Trophoblast cell (in vitro differentiated cells and primary cell): ENCODE measurements around the gene TRAF4.
"Not testable (repeated sequence)": the region's sequence is repeated elsewhere in the genome, so short reads cannot be mapped to it uniquely, and the experiment has no call there.

Source experiments
- DNase-seq, 2 donors: peaks; one replicate each; pipeline ENCODE4 v3.0.0-alpha.2; 2016
- H2AFZ ChIP-seq: 2 replicates; pipeline ENCODE4 v1.6.1; 2013; ENCODE audit warnings: low read length, moderate library complexity, mild to moderate bottlenecking; ENCODE audit not compliant: insufficient read depth, poor library complexity
- H2AK5ac ChIP-seq: 2 replicates; pipeline ENCODE4 v1.6.1; 2013; ENCODE audit warnings: mild to moderate bottlenecking, low read length
- H2BK120ac ChIP-seq: 2 replicates; pipeline ENCODE4 v1.6.1; 2013; ENCODE audit warnings: low read length, mild to moderate bottlenecking, moderate library complexity; ENCODE audit not compliant: insufficient read depth, poor library complexity
- H2BK12ac ChIP-seq: 2 replicates; pipeline ENCODE4 v1.6.1; 2013; ENCODE audit warnings: mild to moderate bottlenecking, low read length, moderate library complexity
- H2BK5ac ChIP-seq: 2 replicates; pipeline ENCODE4 v1.6.1; 2013; ENCODE audit warnings: low read length, low read depth, moderate library complexity, mild to moderate bottlenecking; ENCODE audit not compliant: poor library complexity
- H3K14ac ChIP-seq: 2 replicates; pipeline ENCODE4 v1.6.1; 2013; ENCODE audit warnings: mild to moderate bottlenecking, low read length
- H3K18ac ChIP-seq: 2 replicates; pipeline ENCODE4 v1.6.1; 2013; ENCODE audit warnings: mild to moderate bottlenecking, low read length
- H3K23ac ChIP-seq: 2 replicates; pipeline ENCODE4 v1.6.1; 2013; ENCODE audit warnings: low read length
- H3K27ac ChIP-seq: 2 replicates; pipeline ENCODE4 v1.5.1; 2013; ENCODE audit warnings: low read depth, mild to moderate bottlenecking, inconsistent platforms, low read length, moderate library complexity
- H3K27me3 ChIP-seq: 2 replicates; pipeline ENCODE4 v1.6.1; 2013; ENCODE audit warnings: inconsistent platforms, mild to moderate bottlenecking, low read length, moderate library complexity; ENCODE audit not compliant: insufficient read depth
- H3K36me3 ChIP-seq, 2 experiments: 1 replicate in 1 of 2; 2 replicates in 1 of 2; pipeline ENCODE4 v1.6.1; 2013; ENCODE audit warnings: low read length in 2 of 2, mild to moderate bottlenecking in 2 of 2, moderate library complexity in 1 of 2; ENCODE audit not compliant: insufficient read depth in 2 of 2, control insufficient read depth in 1 of 2
- H3K4ac ChIP-seq: 2 replicates; pipeline ENCODE4 v1.6.1; 2013; ENCODE audit warnings: low read depth, mild to moderate bottlenecking, low read length, moderate library complexity
- H3K4me1 ChIP-seq, 2 experiments: 1 replicate in 1 of 2; 2 replicates in 1 of 2; pipeline ENCODE4 v1.6.1; 2013; ENCODE audit warnings: low read length in 2 of 2, mild to moderate bottlenecking in 2 of 2, moderate library complexity in 1 of 2; ENCODE audit not compliant: insufficient read depth in 2 of 2, control insufficient read depth in 1 of 2
- H3K4me2 ChIP-seq: 2 replicates; pipeline ENCODE4 v1.6.1; 2013; ENCODE audit warnings: inconsistent platforms, mild to moderate bottlenecking, low read length, moderate library complexity
- H3K4me3 ChIP-seq: 2 replicates; pipeline ENCODE4 v1.5.1; 2013; ENCODE audit warnings: mild to moderate bottlenecking, low read depth, low read length, inconsistent platforms
- H3K79me1 ChIP-seq: one replicate; pipeline ENCODE4 v1.6.1; 2013; ENCODE audit warnings: low read length
- H3K79me2 ChIP-seq: 2 replicates; pipeline ENCODE4 v1.6.1; 2013; ENCODE audit warnings: low read length, mild to moderate bottlenecking; ENCODE audit not compliant: control insufficient read depth, insufficient read depth, poor library complexity
- H3K9ac ChIP-seq: 2 replicates; pipeline ENCODE4 v1.6.1; 2013; ENCODE audit warnings: mild to moderate bottlenecking, low read length
- H3K9me3 ChIP-seq: 2 replicates; pipeline ENCODE4 v1.6.1; 2013; ENCODE audit warnings: low read depth, mild to moderate bottlenecking, control low read depth, inconsistent platforms, low read length; ENCODE audit not compliant: insufficient read depth
- H4K12ac ChIP-seq: 2 replicates; pipeline ENCODE4 v1.6.1; 2013; ENCODE audit warnings: low read depth, mild to moderate bottlenecking, low read length, moderate library complexity
- H4K8ac ChIP-seq: 2 replicates; pipeline ENCODE4 v1.6.1; 2013; ENCODE audit warnings: low read depth, mild to moderate bottlenecking, low read length, moderate library complexity
- H4K91ac ChIP-seq: one replicate; pipeline ENCODE4 v1.6.1; 2013; ENCODE audit warnings: low read depth, mild to moderate bottlenecking, low read length, moderate library complexity
- WGBS: extraction: QIAGEN DNeasy Blood & Tissue Kit; methylation state at CpG from one replicate; pipeline ENCODE4 v1.1.7; 2013; ENCODE audit warnings: missing lambda C conversion rate; ENCODE audit not compliant: insufficient read length, insufficient coverage; ENCODE audit errors: extremely low coverage; 5-methylcytosine and 5-hydroxymethylcytosine counted together

The TRAF4 gene

DNA sequence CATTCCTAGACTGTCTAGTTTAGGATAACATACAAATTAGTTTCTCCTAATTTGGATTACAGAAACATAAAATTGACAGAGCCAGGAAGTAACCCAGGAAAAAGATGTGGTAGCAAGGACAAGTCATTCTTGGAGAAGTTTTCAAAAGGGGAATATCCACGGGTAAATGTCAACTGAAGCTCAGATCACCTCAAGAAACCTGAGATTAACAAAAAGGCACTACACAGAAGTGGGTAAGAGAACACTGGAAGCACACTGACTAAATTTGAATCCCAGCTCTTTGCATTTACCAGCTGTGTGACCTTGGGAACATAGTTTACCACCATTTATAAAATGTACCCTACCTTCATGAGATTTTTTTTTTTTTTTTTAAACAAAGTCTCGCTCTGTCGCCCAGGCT lies 39.4 kb downstream of the TRAF4 start:
- no peak overlapping the region for H3K18ac ChIP-seq
- no peak overlapping the region for H3K27ac ChIP-seq
- H3K4me1 ChIP-seq, result no peaks in the 10 kb centered on the region
- no peak overlapping the region for H2AK5ac ChIP-seq
- no peak overlapping the region for H3K4me2 ChIP-seq
- no peak overlapping the region for H3K4me3 ChIP-seq
- no peaks in the 10 kb centered on the region for H3K79me1 ChIP-seq
- no peaks in the 10 kb centered on the region for H3K27me3 ChIP-seq
- H2BK5ac ChIP-seq, result no peak overlapping the region
- H3K4ac ChIP-seq, result no peak overlapping the region
- H2BK120ac ChIP-seq, result no peak overlapping the region
- DNase-seq, result no peak
- no peaks in the 10 kb centered on the region for H3K9me3 ChIP-seq
- H2BK12ac ChIP-seq, result no peak overlapping the region
- H3K36me3 ChIP-seq, result peaks cover 3 to 5% of the 10 kb centered on the region in 2 experiments
- no peak overlapping the region for H4K12ac ChIP-seq
- no CpG with 5 or more reads among the region's 3 CpGs for whole genome bisulfite sequencing
- no peak overlapping the region for H4K8ac ChIP-seq
- no peak overlapping the region for H4K91ac ChIP-seq
- H3K9ac ChIP-seq, result no peak overlapping the region
- no peaks in the 10 kb centered on the region for H3K79me2 ChIP-seq
- no peak overlapping the region for H2AFZ ChIP-seq
- H3K23ac ChIP-seq, result no peak overlapping the region
- H3K14ac ChIP-seq, result no peak overlapping the region

DNA sequence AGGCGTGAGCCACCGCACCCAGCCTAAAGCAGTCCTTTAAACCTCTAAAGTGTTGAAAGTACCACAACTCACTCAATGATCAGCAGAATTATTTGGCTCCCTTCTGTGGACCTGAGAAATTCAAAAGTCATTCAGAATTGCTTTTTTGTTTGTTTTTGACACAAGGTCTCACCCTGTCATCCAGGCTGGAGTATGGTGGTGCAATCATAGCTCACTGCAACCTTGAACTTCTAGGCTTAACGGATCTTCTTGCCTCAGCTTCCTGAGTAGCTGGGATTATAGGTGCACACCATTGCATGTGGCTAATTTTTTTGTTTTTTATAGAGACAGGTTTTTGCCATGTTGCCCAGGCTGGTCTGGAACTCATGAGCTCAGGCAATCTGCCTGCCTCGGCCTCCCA lies 44.3 kb downstream of the TRAF4 start:
- Histone ChIP-seq H3K23ac (no peak overlapping the region), H2BK120ac (no peak overlapping the region), H3K4ac (no peak overlapping the region), H4K12ac (no peak overlapping the region), H3K4me2 (no peak overlapping the region), H3K79me1 (no peaks in the 10 kb centered on the region), H2BK5ac (no peak overlapping the region), H3K9me3 (no peaks in the 10 kb centered on the region), H3K79me2 (no peaks in the 10 kb centered on the region), H2AK5ac (no peak overlapping the region), H3K4me1 (no peaks in the 10 kb centered on the region), H3K18ac (no peak overlapping the region), H4K91ac (no peak overlapping the region), H4K8ac (no peak overlapping the region), H3K27me3 (no peaks in the 10 kb centered on the region), H2BK12ac (no peak overlapping the region), H3K36me3 (peaks cover 4 to 6% of the 10 kb centered on the region in 2 experiments), H3K27ac (no peak overlapping the region), H3K14ac (no peak overlapping the region), H2AFZ (no peak overlapping the region), H3K4me3 (no peak overlapping the region), H3K9ac (no peak overlapping the region)
- DNase-seq, result no peak
- WGBS, result no CpG with 5 or more reads among the region's 4 CpGs

GRCh38 chr17:28792877-28793661 lies 49.3 kb downstream of the TRAF4 start:
- H3K27ac ChIP-seq, result no peak overlapping the region
- no peak overlapping the region for H3K4me3 ChIP-seq
- no peak overlapping the region for H3K23ac ChIP-seq
- no peaks in the 10 kb centered on the region for H3K79me1 ChIP-seq
- H4K8ac ChIP-seq, result no peak overlapping the region
- H3K4ac ChIP-seq, result no peak overlapping the region
- no peak overlapping the region for H3K9ac ChIP-seq
- H2AK5ac ChIP-seq, result no peak overlapping the region
- H2BK12ac ChIP-seq, result no peak overlapping the region
- peaks cover 4 to 8% of the 10 kb centered on the region in 2 experiments for H3K36me3 ChIP-seq
- no peak overlapping the region for H2BK5ac ChIP-seq
- no peak for DNase-seq
- H3K27me3 ChIP-seq, result no peaks in the 10 kb centered on the region
- no peaks in the 10 kb centered on the region for H3K79me2 ChIP-seq
- no peak overlapping the region for H3K18ac ChIP-seq
- H4K91ac ChIP-seq, result no peak overlapping the region
- H3K4me2 ChIP-seq, result no peak overlapping the region
- no CpG with 5 or more reads among the region's 2 CpGs for WGBS
- no peak overlapping the region for H2BK120ac ChIP-seq
- H2AFZ ChIP-seq, result no peak overlapping the region
- H4K12ac ChIP-seq, result no peak overlapping the region
- no peaks in the 10 kb centered on the region for H3K4me1 ChIP-seq
- no peaks in the 10 kb centered on the region for H3K9me3 ChIP-seq
- H3K14ac ChIP-seq, result no peak overlapping the region

DNA sequence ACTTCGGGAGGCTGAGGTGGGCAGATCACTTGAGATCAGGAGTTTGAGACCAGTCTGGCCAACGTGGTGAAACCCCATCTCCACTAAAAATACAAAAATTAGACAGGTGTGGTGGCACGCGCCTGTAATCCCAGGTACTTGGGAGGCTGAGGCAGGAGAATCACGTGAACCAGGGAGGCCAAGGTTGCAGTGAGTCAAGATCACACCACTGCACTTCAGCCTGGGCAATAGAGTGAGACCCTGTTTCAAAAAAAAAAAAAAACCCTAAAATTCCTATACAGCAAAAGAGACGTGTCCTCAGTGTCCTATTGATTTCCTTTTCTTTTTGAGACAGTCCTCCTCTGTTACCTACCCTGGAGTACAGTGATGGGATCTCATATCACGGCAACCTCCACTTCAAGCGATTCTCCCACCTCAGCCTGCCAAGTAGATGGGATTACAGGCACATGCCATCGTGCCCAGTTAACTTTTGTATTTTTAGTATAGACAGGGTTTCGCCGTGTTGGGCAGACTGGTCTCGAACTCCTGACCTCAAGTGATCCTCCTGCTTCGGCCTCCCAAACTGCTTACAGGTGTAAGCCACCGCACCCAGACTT lies 51.1 kb downstream of the TRAF4 start:
- not testable (repeated sequence) for H3K79me1 ChIP-seq, H3K4me3 ChIP-seq, H2BK12ac ChIP-seq, H3K23ac ChIP-seq, H4K8ac ChIP-seq, H3K14ac ChIP-seq, H3K9ac ChIP-seq, H4K91ac ChIP-seq, H3K27ac ChIP-seq, H3K36me3 ChIP-seq, H2BK5ac ChIP-seq, H3K4me1 ChIP-seq, H2AFZ ChIP-seq, H3K18ac ChIP-seq, H3K79me2 ChIP-seq, H3K27me3 ChIP-seq, H4K12ac ChIP-seq, H3K9me3 ChIP-seq, H3K4me2 ChIP-seq, DNase-seq, H2BK120ac ChIP-seq, H2AK5ac ChIP-seq
- no CpG with 5 or more reads among the region's 14 CpGs for WGBS
- H3K4ac ChIP-seq, result peak overlapping the region; percentile 55
